Peyer's patch (tissue), 4 donors: ENCODE measurements around the gene PPP1R7.

Experiments
- POLR2A ChIP-seq, 2 donors: fragments of 450-650 bp; IDR thresholded peaks; one replicate each; pipeline ENCODE4 v1.5.1; 2017; ENCODE audit warnings: antibody characterized with exemption in 2 of 2, mild to moderate bottlenecking in 2 of 2, moderate library complexity in 2 of 2
- TF ChIP-seq, protein P1 (sequence below), 6 experiments: fragments of 450-650 bp in 4 of 6; fragments of 200-600 bp in 2 of 6; sonication (generic) in 1 of 6; IDR thresholded peaks; one replicate each; pipeline ENCODE4 v1.5.1; 2017 to 2019; ENCODE audit warnings: antibody characterized with exemption in 6 of 6, mild to moderate bottlenecking in 3 of 6, moderate library complexity in 1 of 6

DNA sequence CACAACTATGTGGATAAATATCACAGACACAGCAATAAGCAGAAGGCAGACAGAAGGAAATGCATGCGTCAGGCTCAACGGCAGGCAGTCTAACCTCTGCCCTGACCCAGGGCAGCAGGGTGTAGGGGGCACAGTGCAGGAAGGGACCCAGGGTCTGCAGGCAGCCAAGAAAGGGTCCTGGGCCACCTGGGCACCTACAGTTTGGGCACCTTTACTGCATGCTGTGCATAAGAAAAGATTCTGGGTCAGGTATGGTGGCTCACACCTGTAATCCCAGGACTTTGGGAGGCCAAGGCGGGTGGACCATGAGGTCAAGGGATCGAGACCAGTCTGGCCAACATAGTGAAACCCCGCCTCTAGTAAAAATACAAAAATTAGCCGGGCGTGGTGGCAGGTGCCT lies 18.7 kb upstream of the PPP1R7 start:
- no peak for TF ChIP-seq POLR2A (IDR thresholded peaks at IDR 0.05)
- TF ChIP-seq, protein P1, sequence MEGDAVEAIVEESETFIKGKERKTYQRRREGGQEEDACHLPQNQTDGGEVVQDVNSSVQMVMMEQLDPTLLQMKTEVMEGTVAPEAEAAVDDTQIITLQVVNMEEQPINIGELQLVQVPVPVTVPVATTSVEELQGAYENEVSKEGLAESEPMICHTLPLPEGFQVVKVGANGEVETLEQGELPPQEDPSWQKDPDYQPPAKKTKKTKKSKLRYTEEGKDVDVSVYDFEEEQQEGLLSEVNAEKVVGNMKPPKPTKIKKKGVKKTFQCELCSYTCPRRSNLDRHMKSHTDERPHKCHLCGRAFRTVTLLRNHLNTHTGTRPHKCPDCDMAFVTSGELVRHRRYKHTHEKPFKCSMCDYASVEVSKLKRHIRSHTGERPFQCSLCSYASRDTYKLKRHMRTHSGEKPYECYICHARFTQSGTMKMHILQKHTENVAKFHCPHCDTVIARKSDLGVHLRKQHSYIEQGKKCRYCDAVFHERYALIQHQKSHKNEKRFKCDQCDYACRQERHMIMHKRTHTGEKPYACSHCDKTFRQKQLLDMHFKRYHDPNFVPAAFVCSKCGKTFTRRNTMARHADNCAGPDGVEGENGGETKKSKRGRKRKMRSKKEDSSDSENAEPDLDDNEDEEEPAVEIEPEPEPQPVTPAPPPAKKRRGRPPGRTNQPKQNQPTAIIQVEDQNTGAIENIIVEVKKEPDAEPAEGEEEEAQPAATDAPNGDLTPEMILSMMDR (IDR thresholded peaks at IDR 0.05), result no peak
